Omental fat pad (tissue), 4 donors: ENCODE measurements around the gene LAMC3. TPM values are rescaled to one million over a fixed set of nuclear protein-coding genes. Genes with fewer than 3 reads are reported as not detected.

Experiments
- ATAC-seq: fragments of 150-250 bp; one replicate; pipeline ENCODE4 v1.9.1; 2016; ENCODE audit warnings: mild to moderate bottlenecking, moderate library complexity; ENCODE audit not compliant: low FRiP score
- DNase-seq: peaks from one replicate; pipeline ENCODE4 v3.0.0-alpha.2; 2019; ENCODE audit warnings: low spot score
- total RNA-seq, 4 donors: library from RNA; depleted of rRNA; stranded (reverse); fragments of >200 nt; gene quantifications; one replicate each; pipeline ENCODE4 v1.1.0, GENCODE V29; 2016
- TF ChIP-seq, protein P1 (sequence below), 3 donors: fragments of 450-650 bp; IDR thresholded peaks; one replicate each; pipeline ENCODE4 v1.5.1; 2016 to 2017; ENCODE audit warnings: antibody characterized with exemption in 3 of 3, mild to moderate bottlenecking in 3 of 3, moderate library complexity in 2 of 3

Gene LAMC3
- total RNA-seq, 4 donors from 2014 or later, result 0.09 to 1.9 (median 0.65) TPM

DNA sequence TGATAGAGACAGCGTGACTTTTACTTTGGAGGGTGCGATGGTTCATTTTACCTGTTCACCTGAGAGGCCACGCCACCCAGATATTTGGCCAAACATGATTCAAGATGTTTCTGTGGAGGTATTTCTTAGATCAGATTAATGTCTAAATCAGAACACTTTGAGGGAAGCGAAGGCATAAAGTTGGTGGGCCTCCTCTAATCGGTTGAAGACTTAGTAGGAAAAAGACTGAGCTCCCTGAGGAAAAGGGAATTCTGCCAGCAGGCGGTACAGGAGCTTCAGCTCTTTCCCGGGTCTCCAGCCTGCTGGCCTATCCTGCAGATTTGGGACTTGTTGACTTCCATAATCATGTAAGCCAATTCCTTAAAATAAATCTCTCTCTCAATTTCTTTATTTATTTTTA, 7.0 kb upstream of the LAMC3 start:
- TF ChIP-seq, protein P1, sequence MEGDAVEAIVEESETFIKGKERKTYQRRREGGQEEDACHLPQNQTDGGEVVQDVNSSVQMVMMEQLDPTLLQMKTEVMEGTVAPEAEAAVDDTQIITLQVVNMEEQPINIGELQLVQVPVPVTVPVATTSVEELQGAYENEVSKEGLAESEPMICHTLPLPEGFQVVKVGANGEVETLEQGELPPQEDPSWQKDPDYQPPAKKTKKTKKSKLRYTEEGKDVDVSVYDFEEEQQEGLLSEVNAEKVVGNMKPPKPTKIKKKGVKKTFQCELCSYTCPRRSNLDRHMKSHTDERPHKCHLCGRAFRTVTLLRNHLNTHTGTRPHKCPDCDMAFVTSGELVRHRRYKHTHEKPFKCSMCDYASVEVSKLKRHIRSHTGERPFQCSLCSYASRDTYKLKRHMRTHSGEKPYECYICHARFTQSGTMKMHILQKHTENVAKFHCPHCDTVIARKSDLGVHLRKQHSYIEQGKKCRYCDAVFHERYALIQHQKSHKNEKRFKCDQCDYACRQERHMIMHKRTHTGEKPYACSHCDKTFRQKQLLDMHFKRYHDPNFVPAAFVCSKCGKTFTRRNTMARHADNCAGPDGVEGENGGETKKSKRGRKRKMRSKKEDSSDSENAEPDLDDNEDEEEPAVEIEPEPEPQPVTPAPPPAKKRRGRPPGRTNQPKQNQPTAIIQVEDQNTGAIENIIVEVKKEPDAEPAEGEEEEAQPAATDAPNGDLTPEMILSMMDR (IDR thresholded peaks at IDR 0.05), result no peak
- DNase-seq (no peak), ATAC-seq (no peak)

GRCh38 chr9:131006601-131007000, 2.4 kb upstream of the LAMC3 start:
- no peak for DNase-seq
- TF ChIP-seq, protein P1 (IDR thresholded peaks at IDR 0.05), result no peak
- no peak for ATAC-seq

DNA sequence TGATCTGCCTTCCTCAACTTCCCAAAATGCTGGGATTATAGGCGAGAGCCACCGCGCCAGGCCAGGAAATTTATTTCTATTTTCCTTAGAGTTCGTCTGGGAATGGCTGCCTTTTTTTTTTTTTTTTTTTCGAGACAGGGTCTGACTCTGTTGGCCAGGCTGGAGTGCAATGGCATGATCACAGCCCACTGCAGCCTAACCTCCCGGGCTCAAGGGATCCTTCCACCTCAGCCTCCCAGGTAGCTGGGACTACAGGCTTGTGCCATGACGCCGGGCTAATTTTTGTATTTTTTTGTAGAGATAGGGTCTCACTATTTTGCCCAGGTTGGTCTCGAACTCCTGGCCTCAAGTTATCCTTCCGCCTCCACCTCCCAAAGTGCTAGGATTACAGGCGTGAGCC, 888 bp upstream of the LAMC3 start:
- TF ChIP-seq, protein P1 (IDR thresholded peaks at IDR 0.05), result no peak
- ATAC-seq, result no peak

DNA sequence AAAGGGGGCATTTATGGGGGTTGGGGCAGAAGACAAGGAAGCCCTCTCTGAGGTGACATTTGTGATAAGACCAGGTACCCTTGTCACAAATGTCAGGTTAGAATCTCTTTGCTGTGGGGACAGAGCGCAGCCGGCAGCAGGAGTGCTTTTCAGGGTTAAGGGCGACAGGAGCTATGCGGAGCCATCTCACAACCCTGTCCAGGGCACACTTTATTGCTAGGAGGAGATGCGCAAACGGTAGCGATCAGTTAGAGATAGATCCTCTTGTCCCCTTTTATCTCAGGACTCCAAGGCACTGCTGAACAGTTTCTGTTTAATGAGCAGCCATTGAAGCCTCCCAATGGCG, 438 bp upstream of the LAMC3 start:
- TF ChIP-seq, protein P1 (IDR thresholded peaks at IDR 0.05), result no peak
- DNase-seq (no peak), ATAC-seq (no peak)

More for the DNA sequence above, 888 bp upstream of the LAMC3 start:
- no peak for DNase-seq

- DNase-seq (no peak), ATAC-seq (no peak)
- TF ChIP-seq, protein P1 (IDR thresholded peaks at IDR 0.05), result no peak
Observed at GRCh38 chr9:131010482-131011273, 1.7 kb downstream of the LAMC3 start.

DNA sequence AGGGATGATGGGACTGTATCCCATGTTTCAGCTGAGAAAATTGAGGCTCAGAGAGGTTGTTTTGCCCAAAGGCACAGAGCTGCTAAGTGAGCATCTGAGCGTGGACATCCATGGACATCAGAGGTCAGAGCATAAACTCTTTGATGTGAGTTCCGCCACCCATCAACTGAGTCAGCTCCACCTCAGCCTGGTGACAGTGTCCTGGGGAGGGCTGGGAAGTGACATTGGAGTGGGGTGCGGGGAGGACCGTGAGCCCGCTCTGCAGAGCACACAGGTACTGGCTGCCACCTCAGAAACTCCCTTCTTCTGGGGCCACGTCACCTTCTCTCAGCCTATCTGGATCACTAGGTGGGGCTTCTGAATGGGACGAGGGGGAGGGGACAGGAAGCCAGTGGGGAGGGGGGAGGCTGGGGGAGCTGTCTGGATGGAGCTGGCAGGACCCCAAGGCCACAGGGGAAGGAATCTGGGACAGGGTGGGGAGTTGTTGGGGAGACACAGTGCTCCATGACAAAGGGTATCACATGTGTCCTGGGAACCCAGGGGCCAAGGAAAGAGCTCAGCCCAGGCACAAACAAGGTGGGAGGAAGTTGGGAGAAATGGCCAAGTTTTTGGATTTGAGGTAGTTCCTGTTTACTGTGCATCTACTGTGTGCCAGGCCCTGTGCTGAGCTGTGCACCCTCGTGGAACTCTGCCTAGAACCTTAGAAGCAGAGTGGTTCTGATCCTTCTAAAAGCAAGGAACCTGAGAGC, 2.5 kb downstream of the LAMC3 start:
- ATAC-seq (no peak), DNase-seq (no peak)
- TF ChIP-seq, protein P1 (IDR thresholded peaks at IDR 0.05), result no peak

GRCh38 chr9:131012023-131012334, 3.0 kb downstream of the LAMC3 start:
- TF ChIP-seq, protein P1 (IDR thresholded peaks at IDR 0.05), result no peak
- ATAC-seq (no peak), DNase-seq (no peak)
